WI38 (cell line): Measurements from ENCODE around the gene SMIM10L2A.

ENCODE experiments used
- H3K4me3 ChIP-seq: 2 replicates; pipeline ENCODE4 v1.5.1; 2011; ENCODE audit warnings: low read depth, mild to moderate bottlenecking, control low read depth, low read length
- CTCF ChIP-seq: IDR thresholded peaks from 2 replicates; pipeline ENCODE4 v1.5.1; 2012; ENCODE audit warnings: low read depth, mild to moderate bottlenecking, control low read depth, low read length

The SMIM10L2A gene

GRCh38 chrX:135421932-135422809 lies at the start of gene SMIM10L2A:
Gene SMIM10L2A (plus strand): TSS chrX:135421944. CDS start chrX:135422132, 188 bp downstream.
- no peak for TF ChIP-seq CTCF
- H3K4me3 ChIP-seq: no peak within 1 kb of the TSS

GRCh38 chrX:135373357-135373756 lies 48.4 kb upstream of the SMIM10L2A start:
- no peak overlapping the region for H3K4me3 ChIP-seq
- no peak for TF ChIP-seq CTCF

GRCh38 chrX:135382260-135382659 lies 39.5 kb upstream of the SMIM10L2A start:
- H3K4me3 ChIP-seq: no peak overlapping the region
- no peak for TF ChIP-seq CTCF

- no peak overlapping the region for H3K4me3 ChIP-seq
- no peak for TF ChIP-seq CTCF
Observed at GRCh38 chrX:135383249-135383648, 38.5 kb upstream of the SMIM10L2A start.

GRCh38 chrX:135384161-135384836 lies 37.4 kb upstream of the SMIM10L2A start:
- H3K4me3 ChIP-seq: no peak overlapping the region
- TF ChIP-seq CTCF: no peak

GRCh38 chrX:135388841-135389240 lies 32.9 kb upstream of the SMIM10L2A start:
- no peak overlapping the region for H3K4me3 ChIP-seq
- no peak for TF ChIP-seq CTCF

GRCh38 chrX:135389243-135389642 lies 32.5 kb upstream of the SMIM10L2A start:
- no peak for TF ChIP-seq CTCF
- H3K4me3 ChIP-seq: no peak overlapping the region
